CD14-positive monocyte (primary cell): Measurements from ENCODE around the gene JMJD7. TPM values are rescaled to one million over a fixed set of nuclear protein-coding genes. Genes with fewer than 3 reads are reported as not detected.

Source experiments
- DNase-seq, 3 donors: peaks; one replicate each; pipeline ENCODE4 v3.0.0-alpha.2; 2011 to 2022
- H2AFZ ChIP-seq: 2 replicates; pipeline ENCODE4 v1.6.0; 2012; ENCODE audit warnings: mild to moderate bottlenecking, low read depth, low read length, inconsistent platforms; ENCODE audit not compliant: insufficient read depth, poor library complexity, severe bottlenecking
- H3K27ac ChIP-seq, 2 donors: 1 replicate in 1 of 2; 2 replicates in 1 of 2; pipeline ENCODE4 v1.5.1; 2012 to 2013; ENCODE audit warnings: low read length in 2 of 2, control low read depth in 1 of 2, inconsistent platforms in 1 of 2, low read depth in 1 of 2, mild to moderate bottlenecking in 1 of 2
- H3K27me3 ChIP-seq, 2 donors: one replicate each; pipeline versions ENCODE4 v1.6.0 to v1.6.1; 2011 to 2013; ENCODE audit warnings: low read length in 2 of 2; ENCODE audit not compliant: control insufficient read depth in 2 of 2, insufficient read depth in 2 of 2
- H3K36me3 ChIP-seq, 2 donors: replicated peaks in 1 of 2; 1 replicate in 1 of 2; 2 replicates in 1 of 2; pipeline versions ENCODE4 v1.5.1 to v1.6.1; 2012 to 2013; ENCODE audit warnings: low read length in 2 of 2, control low read depth in 1 of 2, inconsistent platforms in 1 of 2, mild to moderate bottlenecking in 1 of 2; ENCODE audit not compliant: insufficient read depth in 2 of 2, control insufficient read depth in 1 of 2
- H3K4me1 ChIP-seq, 2 donors: 1 replicate in 1 of 2; 2 replicates in 1 of 2; pipeline versions ENCODE4 v1.5.1 to v1.6.1; 2012 to 2013; ENCODE audit warnings: low read length in 2 of 2, control low read depth in 1 of 2, inconsistent platforms in 1 of 2, mild to moderate bottlenecking in 1 of 2, moderate library complexity in 1 of 2; ENCODE audit not compliant: insufficient read depth in 2 of 2, control insufficient read depth in 1 of 2
- H3K4me2 ChIP-seq: replicated peaks from 2 replicates; pipeline ENCODE3; 2012; ENCODE audit warnings: low read length, moderate library complexity, mild to moderate bottlenecking; ENCODE audit not compliant: poor library complexity, severe bottlenecking; ENCODE audit errors: extremely low read depth
- H3K4me3 ChIP-seq, 3 experiments: fragments of 200-600 bp in 1 of 3; sonication (generic) in 1 of 3; replicated peaks in 1 of 3; 1 replicate in 2 of 3; 2 replicates in 1 of 3; pipeline ENCODE4 v1.5.1; 2011 to 2013; ENCODE audit warnings: low read length in 3 of 3, mild to moderate bottlenecking in 3 of 3, control low read depth in 2 of 3, low read depth in 2 of 3, inconsistent platforms in 1 of 3, moderate library complexity in 1 of 3
- H3K79me2 ChIP-seq: 2 replicates; pipeline ENCODE4 v1.6.0; 2012; ENCODE audit warnings: mild to moderate bottlenecking, control low read depth, inconsistent platforms, low read length, moderate library complexity; ENCODE audit not compliant: insufficient read depth
- H3K9ac ChIP-seq: 2 replicates; pipeline ENCODE4 v1.6.0; 2017; ENCODE audit warnings: low read length, mild to moderate bottlenecking; ENCODE audit not compliant: insufficient read depth, poor library complexity, severe bottlenecking
- H3K9me3 ChIP-seq, 2 donors: replicated peaks in 1 of 2; 1 replicate in 1 of 2; 2 replicates in 1 of 2; pipeline versions ENCODE4 v1.5.1 to v1.6.1; 2012 to 2013; ENCODE audit warnings: low read length in 2 of 2, control low read depth in 1 of 2; ENCODE audit not compliant: control insufficient read depth in 1 of 2, insufficient read depth in 1 of 2
- H4K20me1 ChIP-seq: 2 replicates; pipeline ENCODE4 v1.6.0; 2012; ENCODE audit warnings: mild to moderate bottlenecking, low read length, control low read depth, moderate library complexity; ENCODE audit not compliant: insufficient read depth
- H3K27ac Mint-ChIP-seq, 7 donors: one replicate each; pipeline ENCODE4 v1.8.0; 2020; ENCODE audit warnings: mild to moderate bottlenecking in 7 of 7, mixed read lengths in 7 of 7, moderate library complexity in 6 of 7, inconsistent platforms in 2 of 7
- H3K27me3 Mint-ChIP-seq, 3 donors: one replicate each; pipeline ENCODE4 v1.8.0; 2021 to 2022; ENCODE audit warnings: low read depth in 3 of 3, mild to moderate bottlenecking in 3 of 3, mixed read lengths in 3 of 3, moderate library complexity in 3 of 3, inconsistent platforms in 1 of 3
- H3K36me3 Mint-ChIP-seq, 2 donors: one replicate each; pipeline ENCODE4 v1.8.0; 2020; ENCODE audit warnings: mixed read lengths in 2 of 2, inconsistent platforms in 1 of 2, mild to moderate bottlenecking in 1 of 2
- H3K4me1 Mint-ChIP-seq: one replicate; pipeline ENCODE4 v1.8.0; 2020; ENCODE audit warnings: mild to moderate bottlenecking, mixed read lengths
- H3K4me3 Mint-ChIP-seq, 2 donors: one replicate each; pipeline ENCODE4 v1.8.0; 2020; ENCODE audit warnings: mild to moderate bottlenecking in 2 of 2, mixed read lengths in 2 of 2, moderate library complexity in 1 of 2
- H3K9me3 Mint-ChIP-seq, 7 donors: one replicate each; pipeline ENCODE4 v1.8.0; 2020 to 2022; ENCODE audit warnings: mixed read lengths in 7 of 7, mild to moderate bottlenecking in 6 of 7, moderate library complexity in 6 of 7, inconsistent platforms in 2 of 7
- CTCF ChIP-seq: fragments of 200-600 bp; IDR thresholded peaks from one replicate; pipeline ENCODE4 v1.8.0; 2022; ENCODE audit warnings: antibody characterized with exemption, mild to moderate bottlenecking
- WGBS: methylation state at CpG from one replicate; pipeline ENCODE4 v1.1.5; 2013; ENCODE audit warnings: missing lambda C conversion rate; ENCODE audit not compliant: insufficient coverage; 5-methylcytosine and 5-hydroxymethylcytosine counted together
- intact Hi-C, 2 donors: fragments of 100-400 bp; cut with micrococcal nuclease; formaldehyde crosslinking; loops; one replicate each; pipeline versions ENCODE4 v1.15.0 to v1.15.1; 2023
- polyA plus RNA-seq, 3 donors: library from polyadenylated mRNA; depleted of rRNA in 1 of 3; unstranded in 2 of 3; stranded (reverse) in 1 of 3; fragments of 300-500 nt in 2 of 3; fragments of >200 nt in 1 of 3; fragmentation: Illumina TruSeq in 2 of 3; gene quantifications; 1 replicate in 2 of 3; 2 replicates in 1 of 3; pipeline ENCODE4 v1.2.3, GENCODE V29; 2012 to 2021

JMJD7 gene
- polyA plus RNA-seq, 3 donors, result 11.3 to 18.8 (median 15.2) TPM

GRCh38 chr15:41804916-41805666, 22.8 kb upstream of the JMJD7 start:
- Mint-ChIP-seq H3K36me3 (peaks cover 20 to 25% of the 10 kb centered on the region in 2 donors), H3K9me3 (peaks cover 0 to 1% (median 0%) of the 10 kb centered on the region in 7 donors), H3K27ac (peak overlapping the region in 3 of 7 donors; percentile 3 to 35 (median 11)), H3K4me1 (peaks cover 4% of the 10 kb centered on the region), H3K4me3 (no peak overlapping the region), H3K27me3 (peaks cover 0 to 2% (median 0%) of the 10 kb centered on the region in 3 donors)
- Histone ChIP-seq H3K4me1 (peaks cover 0 to 3% of the 10 kb centered on the region in 2 donors), H3K79me2 (no peaks in the 10 kb centered on the region), H3K4me3 (no peak overlapping the region), H3K27ac (no peak overlapping the region), H3K9ac (no peak overlapping the region), H3K36me3 (peaks cover 5 to 25% of the 10 kb centered on the region in 2 donors), H2AFZ (no peak overlapping the region), H3K4me2 (no peak overlapping the region), H3K9me3 (no peaks in the 10 kb centered on the region), H3K27me3 (no peaks in the 10 kb centered on the region), H4K20me1 (no peaks in the 10 kb centered on the region)
- WGBS, result 47% methylated on average over 3 of the region's 8 CpGs
- TF ChIP-seq CTCF, result no peak
- intact Hi-C loops, result no loop called here
- DNase-seq, result no peak

GRCh38 chr15:41805711-41806110, 22.2 kb upstream of the JMJD7 start:
- Mint-ChIP-seq H3K36me3 (peaks cover 15 to 18% of the 10 kb centered on the region in 2 donors), H3K9me3 (peaks cover 0 to 1% (median 0%) of the 10 kb centered on the region in 7 donors), H3K27me3 (peaks cover 0 to 1% (median 0%) of the 10 kb centered on the region in 3 donors), H3K27ac (peak overlapping the region in 1 of 7 donors; percentile 59), H3K4me1 (peaks cover 4% of the 10 kb centered on the region), H3K4me3 (no peak overlapping the region)
- intact Hi-C loops, result no loop called here
- no peak for DNase-seq
- H4K20me1 ChIP-seq, result no peaks in the 10 kb centered on the region
- no peaks in the 10 kb centered on the region for H3K9me3 ChIP-seq
- H3K4me1 ChIP-seq, result peaks cover 0 to 3% of the 10 kb centered on the region in 2 donors
- no peaks in the 10 kb centered on the region for H3K27me3 ChIP-seq
- no peak overlapping the region for H3K27ac ChIP-seq
- no peak overlapping the region for H3K9ac ChIP-seq
- no peak overlapping the region for H3K4me3 ChIP-seq
- TF ChIP-seq CTCF, result no peak
- H3K79me2 ChIP-seq, result no peaks in the 10 kb centered on the region
- 100% methylated on average over 1 of the region's 3 CpGs for WGBS
- no peak overlapping the region for H3K4me2 ChIP-seq
- H3K36me3 ChIP-seq, result peaks cover 5 to 19% of the 10 kb centered on the region in 2 donors
- no peak overlapping the region for H2AFZ ChIP-seq
